ENCODE results near the gene ZSWIM6.

Gene ZSWIM6

DNA sequence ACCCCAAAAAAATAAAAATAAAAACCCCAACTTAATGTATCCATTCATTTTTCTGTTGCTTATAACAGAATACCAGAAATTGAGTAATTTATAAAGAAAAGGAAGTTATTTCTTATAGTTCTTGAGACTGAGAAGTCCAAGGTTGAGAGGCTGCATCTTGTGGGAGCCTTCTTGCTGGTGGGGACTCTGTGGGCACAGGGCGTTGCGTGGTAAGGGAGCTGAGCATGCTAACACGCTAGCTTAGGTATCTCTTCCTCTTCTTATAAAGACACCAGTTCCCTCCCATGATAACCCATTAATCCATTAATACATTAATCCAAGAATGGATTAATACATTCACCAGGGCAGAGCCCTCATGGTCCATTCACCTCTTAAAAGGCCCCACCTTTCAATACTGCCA lies 150.9 kb downstream of the ZSWIM6 start:
- in situ Hi-C loops (cut with HindIII; ENCODE audit: low pct_unique_long_range_greater_than_20kb, low sequenced_read_pairs) = no loop called here
- TF ChIP-seq JUND (IDR thresholded peaks at IDR 0.05; ENCODE audit: low read depth) = no peak
- DNase-seq (ENCODE audit: low read depth in 1 of 2, low spot score in 1 of 2) = no peak

DNA sequence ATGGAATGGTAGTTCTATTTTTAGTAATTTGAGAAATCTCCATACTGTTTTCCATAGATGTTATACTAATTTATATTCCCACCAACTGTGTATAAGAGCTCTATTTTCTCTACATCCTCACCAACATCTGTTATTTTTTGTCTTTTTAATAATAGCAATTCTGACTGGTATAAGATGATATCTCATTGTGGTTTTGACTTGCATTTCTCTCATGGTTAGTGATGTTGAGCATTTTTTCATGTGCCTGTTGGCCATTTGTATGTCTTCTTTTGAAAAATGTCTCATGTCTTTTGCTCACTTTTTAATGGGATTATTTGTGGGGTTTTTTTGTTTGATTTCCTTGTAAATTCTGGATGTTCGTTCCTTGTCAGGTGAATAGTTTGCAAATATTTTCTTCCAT lies 154.4 kb downstream of the ZSWIM6 start:
- in situ Hi-C loops (cut with HindIII; ENCODE audit: low pct_unique_long_range_greater_than_20kb, low sequenced_read_pairs) = no loop called here
- TF ChIP-seq JUND (IDR thresholded peaks at IDR 0.05; ENCODE audit: low read depth) = no peak
- DNase-seq (ENCODE audit: low read depth in 1 of 2, low spot score in 1 of 2) = no peak

- no peak for DNase-seq (ENCODE audit: low read depth in 1 of 2, low spot score in 1 of 2)
- TF ChIP-seq JUND (IDR thresholded peaks at IDR 0.05; ENCODE audit: low read depth) = no peak
- in situ Hi-C loops (cut with HindIII; ENCODE audit: low pct_unique_long_range_greater_than_20kb, low sequenced_read_pairs) = no loop called here
Measured at GRCh38 chr5:61489574-61489973, 157.5 kb downstream of the ZSWIM6 start.

- in situ Hi-C loops (cut with HindIII; ENCODE audit: low pct_unique_long_range_greater_than_20kb, low sequenced_read_pairs) = no loop called here
- no peak for DNase-seq (ENCODE audit: low read depth in 1 of 2, low spot score in 1 of 2)
Measured at GRCh38 chr5:61491861-61492260, 159.8 kb downstream of the ZSWIM6 start.

GRCh38 chr5:61493973-61494372 lies 161.9 kb downstream of the ZSWIM6 start:
- no peak for TF ChIP-seq JUND (IDR thresholded peaks at IDR 0.05; ENCODE audit: low read depth)
- in situ Hi-C loops (cut with HindIII; ENCODE audit: low pct_unique_long_range_greater_than_20kb, low sequenced_read_pairs) = no loop called here
- no peak for DNase-seq (ENCODE audit: low read depth in 1 of 2, low spot score in 1 of 2)

More at GRCh38 chr5:61491861-61492260, 159.8 kb downstream of the ZSWIM6 start:
- TF ChIP-seq JUND (IDR thresholded peaks at IDR 0.05; ENCODE audit: low read depth) = no peak

GRCh38 chr5:61496446-61496845 lies 164.4 kb downstream of the ZSWIM6 start:
- no peak for DNase-seq (ENCODE audit: low read depth in 1 of 2, low spot score in 1 of 2)
- in situ Hi-C loops (cut with HindIII; ENCODE audit: low pct_unique_long_range_greater_than_20kb, low sequenced_read_pairs) = no loop called here
- TF ChIP-seq JUND (IDR thresholded peaks at IDR 0.05; ENCODE audit: low read depth) = no peak

DNA sequence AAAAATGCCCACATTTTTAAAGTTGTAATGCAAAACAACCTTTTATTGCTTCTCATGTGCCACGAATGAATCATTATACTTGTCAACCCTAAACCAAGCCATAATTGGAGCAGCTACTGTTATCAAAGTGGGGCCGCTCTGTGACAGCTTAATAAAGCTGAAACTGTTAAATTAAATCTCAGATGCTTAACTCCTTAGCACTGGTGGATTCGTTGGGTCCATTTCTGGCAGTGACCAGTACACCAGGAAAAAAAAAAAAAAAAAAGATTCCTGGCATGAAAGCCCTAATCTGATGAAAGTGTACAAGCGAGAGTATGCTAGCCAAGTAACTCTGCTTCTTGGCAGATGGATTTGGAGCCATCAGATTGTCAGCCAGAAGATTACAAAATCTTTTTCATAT lies 164.8 kb downstream of the ZSWIM6 start:
- TF ChIP-seq JUND (IDR thresholded peaks at IDR 0.05; ENCODE audit: low read depth) = no peak
- in situ Hi-C loops (cut with HindIII; ENCODE audit: low pct_unique_long_range_greater_than_20kb, low sequenced_read_pairs) = no loop called here
- no peak for DNase-seq (ENCODE audit: low read depth in 1 of 2, low spot score in 1 of 2)

- in situ Hi-C loops (cut with HindIII; ENCODE audit: low pct_unique_long_range_greater_than_20kb, low sequenced_read_pairs) = no loop called here
- no peak for DNase-seq (ENCODE audit: low read depth in 1 of 2, low spot score in 1 of 2)
- no peak for TF ChIP-seq JUND (IDR thresholded peaks at IDR 0.05; ENCODE audit: low read depth)
Measured at GRCh38 chr5:61498121-61498520, 166.1 kb downstream of the ZSWIM6 start.

GRCh38 chr5:61501971-61502370 lies 169.9 kb downstream of the ZSWIM6 start:
- in situ Hi-C loops (cut with HindIII; ENCODE audit: low pct_unique_long_range_greater_than_20kb, low sequenced_read_pairs) = no loop called here
- DNase-seq (ENCODE audit: low read depth in 1 of 2, low spot score in 1 of 2) = no peak
- TF ChIP-seq JUND (IDR thresholded peaks at IDR 0.05; ENCODE audit: low read depth) = no peak

GRCh38 chr5:61504143-61504770 lies 172.2 kb downstream of the ZSWIM6 start:
- no peak for DNase-seq (ENCODE audit: low read depth in 1 of 2, low spot score in 1 of 2)
- in situ Hi-C loops (cut with HindIII; ENCODE audit: low pct_unique_long_range_greater_than_20kb, low sequenced_read_pairs) = no loop called here
- no peak for TF ChIP-seq JUND (IDR thresholded peaks at IDR 0.05; ENCODE audit: low read depth)

GRCh38 chr5:61505281-61505680 lies 173.2 kb downstream of the ZSWIM6 start:
- TF ChIP-seq JUND (IDR thresholded peaks at IDR 0.05; ENCODE audit: low read depth) = no peak
- no peak for DNase-seq (ENCODE audit: low read depth in 1 of 2, low spot score in 1 of 2)
- in situ Hi-C loops (cut with HindIII; ENCODE audit: low pct_unique_long_range_greater_than_20kb, low sequenced_read_pairs) = no loop called here

- TF ChIP-seq JUND (IDR thresholded peaks at IDR 0.05; ENCODE audit: low read depth) = no peak
- peak in 1 of 2 experiments; percentile 15 for DNase-seq (ENCODE audit: low read depth in 1 of 2, low spot score in 1 of 2)
- in situ Hi-C loops (cut with HindIII; ENCODE audit: low pct_unique_long_range_greater_than_20kb, low sequenced_read_pairs) = no loop called here
Measured at GRCh38 chr5:61507232-61507631, 175.2 kb downstream of the ZSWIM6 start.

DNA sequence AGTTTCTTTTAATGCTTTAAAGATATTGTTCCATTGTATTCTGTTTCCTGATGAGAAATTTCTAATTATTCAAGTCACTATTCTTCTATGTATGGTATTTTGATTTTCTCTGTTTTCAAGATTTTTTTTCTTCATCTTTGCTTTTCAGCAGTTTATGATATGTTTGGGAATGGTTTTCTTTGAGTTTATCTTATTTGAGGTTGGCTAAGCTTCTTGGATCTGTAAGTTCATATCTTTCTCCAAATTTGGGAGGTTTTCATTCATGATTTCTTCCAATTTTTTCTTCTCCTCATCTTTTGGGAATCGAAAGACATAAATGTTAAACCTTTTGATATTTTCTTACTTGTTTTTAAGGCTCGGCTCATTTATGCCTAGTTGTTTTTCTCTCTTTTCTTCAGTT lies 184.9 kb downstream of the ZSWIM6 start:
- DNase-seq (ENCODE audit: low read depth in 1 of 2, low spot score in 1 of 2) = no peak
- TF ChIP-seq JUND (IDR thresholded peaks at IDR 0.05; ENCODE audit: low read depth) = no peak
- in situ Hi-C loops (cut with HindIII; ENCODE audit: low pct_unique_long_range_greater_than_20kb, low sequenced_read_pairs) = no loop called here

GRCh38 chr5:61519728-61520277 lies 187.7 kb downstream of the ZSWIM6 start:
- no peak for DNase-seq (ENCODE audit: low read depth in 1 of 2, low spot score in 1 of 2)
- in situ Hi-C loops (cut with HindIII; ENCODE audit: low pct_unique_long_range_greater_than_20kb, low sequenced_read_pairs) = no loop called here
- TF ChIP-seq JUND (IDR thresholded peaks at IDR 0.05; ENCODE audit: low read depth) = no peak
